Skeletal muscle satellite cell (primary cell): ENCODE measurements around the gene ARID1B. TPM values are rescaled to one million over a fixed set of nuclear protein-coding genes. Genes with fewer than 3 reads are reported as not detected.

Experiments used
- H3K27me3 ChIP-seq: 2 replicates; pipeline ENCODE4 v1.7.0; 2013; ENCODE audit warnings: low read length; ENCODE audit not compliant: control insufficient read depth, insufficient read depth
- H3K36me3 ChIP-seq: 2 replicates; pipeline ENCODE4 v1.7.0; 2013; ENCODE audit warnings: mild to moderate bottlenecking, control low read depth, low read length; ENCODE audit not compliant: insufficient read depth
- H3K4me1 ChIP-seq: 2 replicates; pipeline ENCODE4 v1.7.0; 2013; ENCODE audit warnings: low read length; ENCODE audit not compliant: control insufficient read depth, insufficient read depth
- H3K4me2 ChIP-seq: 2 replicates; pipeline ENCODE4 v1.7.0; 2013; ENCODE audit warnings: mild to moderate bottlenecking, low read length
- H3K4me3 ChIP-seq: 2 replicates; pipeline ENCODE4 v1.7.0; 2013; ENCODE audit warnings: low read length
- H3K9ac ChIP-seq: 2 replicates; pipeline ENCODE4 v1.7.0; 2013; ENCODE audit warnings: mild to moderate bottlenecking, low read depth, low read length, moderate library complexity
- H3K9me3 ChIP-seq: replicated peaks from 2 replicates; pipeline ENCODE4 v1.7.0; 2013; ENCODE audit warnings: mild to moderate bottlenecking, control low read depth, low read length
- small RNA-seq: library from RNA; depleted of rRNA; stranded (forward); fragments of <200 nt; gene quantifications from one replicate; pipeline ENCODE3, GENCODE V24; 2012

Gene ARID1B

GRCh38 chr6:157249826-157250225 lies 472.6 kb downstream of the ARID1B start:
- no peaks in the 10 kb centered on the region for H3K36me3 ChIP-seq
- peaks cover 43% of the 10 kb centered on the region for H3K27me3 ChIP-seq
- H3K9me3 ChIP-seq, result no peaks in the 10 kb centered on the region
- no peak overlapping the region for H3K9ac ChIP-seq
- no peak overlapping the region for H3K4me2 ChIP-seq
- H3K4me1 ChIP-seq, result peaks cover 8% of the 10 kb centered on the region
- no peak overlapping the region for H3K4me3 ChIP-seq

GRCh38 chr6:157251586-157252247 lies 474.5 kb downstream of the ARID1B start:
- Histone ChIP-seq H3K9me3 (no peaks in the 10 kb centered on the region), H3K4me1 (no peaks in the 10 kb centered on the region), H3K9ac (no peak overlapping the region), H3K4me2 (no peak overlapping the region), H3K36me3 (no peaks in the 10 kb centered on the region), H3K4me3 (no peak overlapping the region), H3K27me3 (peaks cover 62% of the 10 kb centered on the region)

GRCh38 chr6:157253017-157253416 lies 475.8 kb downstream of the ARID1B start:
- Histone ChIP-seq H3K4me1 (no peaks in the 10 kb centered on the region), H3K4me2 (no peak overlapping the region), H3K4me3 (no peak overlapping the region), H3K27me3 (peaks cover 69% of the 10 kb centered on the region), H3K9ac (no peak overlapping the region), H3K36me3 (no peaks in the 10 kb centered on the region), H3K9me3 (no peaks in the 10 kb centered on the region)

- Histone ChIP-seq H3K36me3 (no peaks in the 10 kb centered on the region), H3K4me3 (no peak overlapping the region), H3K4me2 (no peak overlapping the region), H3K9ac (no peak overlapping the region), H3K9me3 (no peaks in the 10 kb centered on the region), H3K4me1 (no peaks in the 10 kb centered on the region), H3K27me3 (peaks cover 69% of the 10 kb centered on the region)
These were observed 476.5 kb downstream of the ARID1B start for GRCh38 chr6:157253699-157254098.

- Histone ChIP-seq H3K4me3 (no peak overlapping the region), H3K4me2 (no peak overlapping the region), H3K27me3 (peaks cover 68% of the 10 kb centered on the region), H3K36me3 (no peaks in the 10 kb centered on the region), H3K4me1 (no peaks in the 10 kb centered on the region), H3K9ac (no peak overlapping the region), H3K9me3 (no peaks in the 10 kb centered on the region)
These were observed 477.4 kb downstream of the ARID1B start for GRCh38 chr6:157254538-157254937.

GRCh38 chr6:157255079-157255478 lies 477.9 kb downstream of the ARID1B start:
- no peak overlapping the region for H3K4me3 ChIP-seq
- no peaks in the 10 kb centered on the region for H3K36me3 ChIP-seq
- no peak overlapping the region for H3K4me2 ChIP-seq
- no peak overlapping the region for H3K9ac ChIP-seq
- H3K4me1 ChIP-seq, result no peaks in the 10 kb centered on the region
- peaks cover 63% of the 10 kb centered on the region for H3K27me3 ChIP-seq
- no peaks in the 10 kb centered on the region for H3K9me3 ChIP-seq

- Histone ChIP-seq H3K9me3 (no peaks in the 10 kb centered on the region), H3K36me3 (no peaks in the 10 kb centered on the region), H3K9ac (no peak overlapping the region), H3K4me1 (no peaks in the 10 kb centered on the region), H3K27me3 (peaks cover 42% of the 10 kb centered on the region), H3K4me3 (no peak overlapping the region), H3K4me2 (no peak overlapping the region)
These were observed 481.7 kb downstream of the ARID1B start for GRCh38 chr6:157258878-157259277.

GRCh38 chr6:157259443-157259842 lies 482.3 kb downstream of the ARID1B start:
- no peaks in the 10 kb centered on the region for H3K9me3 ChIP-seq
- no peak overlapping the region for H3K4me3 ChIP-seq
- H3K4me1 ChIP-seq, result no peaks in the 10 kb centered on the region
- no peak overlapping the region for H3K9ac ChIP-seq
- H3K4me2 ChIP-seq, result no peak overlapping the region
- peaks cover 37% of the 10 kb centered on the region for H3K27me3 ChIP-seq
- no peaks in the 10 kb centered on the region for H3K36me3 ChIP-seq

Small RNA genes within 50 kb of the gene (small RNA-seq; reads per million reads assigned to genes)
- gene AL355297.2, result 0.28 reads per million
- not detected for gene MIR4466
